ENCODE data around the gene TMEM145. TPM values are rescaled to one million over a fixed set of nuclear protein-coding genes. Genes with fewer than 3 reads are reported as not detected.
A peak's percentile ranks its signal among the peaks of the same experiment; 100 is the strongest.

The TMEM145 gene
- total and polyA plus RNA-seq, 9 of the 15 experiments (the other 6 are each of a cell fraction or from before 2014, with no cell fraction given), result 0.80 to 5.5 (median 1.9) TPM; not detected in 3

- TF ChIP-seq ZBTB40 (IDR thresholded peaks at IDR 0.05), result peak; percentile 78
- TF ChIP-seq ZBTB40 (CRISPR knock-in tag; IDR thresholded peaks at IDR 0.05), result no peak
- TF ChIP-seq PPARD (CRISPR knock-in tag; IDR thresholded peaks at IDR 0.05), result no peak
- TF ChIP-seq SOX6 (IDR thresholded peaks at IDR 0.05), result 0 out of 2 replicates have a peak, but pooled peaks have one; percentile 32
- peak; percentile 17 for TF ChIP-seq NEUROD1 (IDR thresholded peaks at IDR 0.05; ENCODE audit: borderline replicate concordance, low read depth, low read length, partially characterized antibody)
- TF ChIP-seq PHF8 (IDR thresholded peaks at IDR 0.05; ENCODE audit: borderline replicate concordance, low read length), result peak; percentile 77; the same call in 1 of the 2 replicates
- TF ChIP-seq GABPA (tag; conservative IDR thresholded peaks at IDR 0.05; ENCODE audit: low read depth), result peak; percentile 90
- TF ChIP-seq ZNF263 (CRISPR knock-in tag; IDR thresholded peaks at IDR 0.05; ENCODE audit: borderline replicate concordance), result peak; percentile 88
- no peak for TF ChIP-seq GTF2F1 (IDR thresholded peaks at IDR 0.05; ENCODE audit: low read depth, low read length)
- TF ChIP-seq EGR1 (conservative IDR thresholded peaks at IDR 0.05), result peak; percentile 92
- TF ChIP-seq RB1 (IDR thresholded peaks at IDR 0.05; ENCODE audit: low read depth), result peak; percentile 64
- no peak for TF ChIP-seq TCF3 (CRISPR knock-in tag; IDR thresholded peaks at IDR 0.05)
- 0 out of 4 replicates have a peak, but pooled peaks of 1 of the 2 experiments have one; percentile 35 for TF ChIP-seq TBL1XR1 (IDR thresholded peaks at IDR 0.05; ENCODE audit: low read length in 2 of 2)
- TF ChIP-seq RBFOX2 (IDR thresholded peaks at IDR 0.05; ENCODE audit: low read depth, low read length), result peak; percentile 89
- TF ChIP-seq PRDM10 (IDR thresholded peaks at IDR 0.05; ENCODE audit: partially characterized antibody), result peak; percentile 63
- no peak; the same call in 1 of the 2 replicates for TF ChIP-seq ATF1 (CRISPR knock-in tag; IDR thresholded peaks at IDR 0.05)
- TF ChIP-seq ATF1 (tag; IDR thresholded peaks at IDR 0.05), result peak; percentile 26; the same call in 1 of the 2 replicates
Measured at GRCh38 chr19:42325308-42325895, 12.3 kb downstream of the TMEM145 start, which contains the start of gene MEGF8 (continued).

All from K562 (cell line).